Activated B cell treated with CpG ODN at 0.5 μM for 24 hours (primary cell): Measurements from ENCODE around the gene CCDC89. TPM values are rescaled to one million over a fixed set of nuclear protein-coding genes. Genes with fewer than 3 reads are reported as not detected.

ENCODE experiments used
- ATAC-seq: fragments of 200-7000 bp; cut with Tn5 transposase; one replicate; pipeline ENCODE4 v1.10.0; 2021; ENCODE audit warnings: low read depth, mild to moderate bottlenecking, moderate library complexity
- CTCF ChIA-PET: fragments of 350-600 bp; sonication (Branson Sonifier 250); formaldehyde crosslinking; loops from one replicate; lab custom pipeline; 2021; ENCODE audit warnings: antibody characterized with exemption; lab: Charles Lee
- POLR2A ChIA-PET: fragments of 350-600 bp; sonication (Branson Sonifier 250); formaldehyde crosslinking; loops from one replicate; lab custom pipeline; 2021; ENCODE audit warnings: antibody characterized with exemption; lab: Charles Lee
- DNase-seq: peaks from one replicate; pipeline ENCODE4 v3.0.0; 2022
- H3K27ac Mint-ChIP-seq: one replicate; pipeline ENCODE4 v1.8.0; 2020; ENCODE audit warnings: mixed read lengths
- H3K27me3 Mint-ChIP-seq: one replicate; pipeline ENCODE4 v1.8.0; 2021; ENCODE audit warnings: mixed read lengths
- H3K36me3 Mint-ChIP-seq: one replicate; pipeline ENCODE4 v1.8.0; 2021; ENCODE audit warnings: low read depth, mixed read lengths
- H3K4me1 Mint-ChIP-seq: one replicate; pipeline ENCODE4 v1.8.0; 2021; ENCODE audit warnings: mixed read lengths
- H3K4me3 Mint-ChIP-seq: one replicate; pipeline ENCODE4 v1.8.0; 2020; ENCODE audit warnings: mild to moderate bottlenecking, mixed read lengths
- H3K9me3 Mint-ChIP-seq: one replicate; pipeline ENCODE4 v1.8.0; 2020; ENCODE audit warnings: mixed read lengths
- intact Hi-C: fragments of 100-400 bp; cut with micrococcal nuclease; formaldehyde crosslinking; loops from one replicate; pipeline ENCODE4 v1.15.1; 2024
- total RNA-seq: library from RNA; stranded (reverse); gene quantifications from 2 replicates; pipeline ENCODE4 v1.2.3, GENCODE V29; 2022
- TF ChIP-seq, protein P1 (sequence below): fragments of 200-600 bp; IDR thresholded peaks from one replicate; pipeline ENCODE4 v1.8.0; 2022; ENCODE audit warnings: antibody characterized with exemption, mild to moderate bottlenecking

CCDC89 gene
- not detected in 2 replicates for total RNA-seq

GRCh38 chr11:85685820-85686459 is at the start of gene CCDC89:
Gene CCDC89, minus strand, starts transcription at chr11:85686195. Its CDS starts 65 bp downstream, at chr11:85686130.
- intact Hi-C loops, result no loop called here
- no peak for DNase-seq
- H3K9me3 Mint-ChIP-seq, result no peaks in the 10 kb centered on the region
- no peak within 1 kb of the TSS for H3K4me3 Mint-ChIP-seq
- POLR2A ChIA-PET, result no interaction called here
- H3K36me3 Mint-ChIP-seq, result no peaks in the 10 kb centered on the region
- TF ChIP-seq, protein P1, sequence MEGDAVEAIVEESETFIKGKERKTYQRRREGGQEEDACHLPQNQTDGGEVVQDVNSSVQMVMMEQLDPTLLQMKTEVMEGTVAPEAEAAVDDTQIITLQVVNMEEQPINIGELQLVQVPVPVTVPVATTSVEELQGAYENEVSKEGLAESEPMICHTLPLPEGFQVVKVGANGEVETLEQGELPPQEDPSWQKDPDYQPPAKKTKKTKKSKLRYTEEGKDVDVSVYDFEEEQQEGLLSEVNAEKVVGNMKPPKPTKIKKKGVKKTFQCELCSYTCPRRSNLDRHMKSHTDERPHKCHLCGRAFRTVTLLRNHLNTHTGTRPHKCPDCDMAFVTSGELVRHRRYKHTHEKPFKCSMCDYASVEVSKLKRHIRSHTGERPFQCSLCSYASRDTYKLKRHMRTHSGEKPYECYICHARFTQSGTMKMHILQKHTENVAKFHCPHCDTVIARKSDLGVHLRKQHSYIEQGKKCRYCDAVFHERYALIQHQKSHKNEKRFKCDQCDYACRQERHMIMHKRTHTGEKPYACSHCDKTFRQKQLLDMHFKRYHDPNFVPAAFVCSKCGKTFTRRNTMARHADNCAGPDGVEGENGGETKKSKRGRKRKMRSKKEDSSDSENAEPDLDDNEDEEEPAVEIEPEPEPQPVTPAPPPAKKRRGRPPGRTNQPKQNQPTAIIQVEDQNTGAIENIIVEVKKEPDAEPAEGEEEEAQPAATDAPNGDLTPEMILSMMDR, result no peak
- peaks cover 11% of the 10 kb centered on the region for H3K4me1 Mint-ChIP-seq
- CTCF ChIA-PET, result no interaction called here
- no peak for ATAC-seq
- H3K27me3 Mint-ChIP-seq, result peaks cover 7% of the 10 kb centered on the region
- no peak within 1 kb of the TSS for H3K27ac Mint-ChIP-seq

DNA sequence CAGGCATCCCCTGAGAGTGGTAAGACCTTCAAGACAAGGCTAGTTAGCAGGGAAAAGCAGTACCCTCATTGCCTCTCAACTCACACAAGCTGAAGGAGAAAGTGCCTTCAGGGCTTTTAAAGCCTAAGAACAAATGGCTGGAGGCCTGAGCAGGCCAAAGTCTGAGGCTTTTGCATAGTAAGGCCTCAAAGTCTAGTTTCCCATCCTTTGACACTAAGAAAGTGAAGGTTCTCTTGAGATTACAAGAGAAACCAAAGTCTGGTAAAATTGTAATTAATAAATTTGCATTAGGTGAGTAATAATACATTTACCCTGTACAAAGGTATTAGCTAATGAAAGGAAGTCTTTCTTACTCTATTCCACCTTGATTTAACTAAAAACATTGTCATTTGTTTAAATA is 47.0 kb upstream of the CCDC89 start:
- TF ChIP-seq, protein P1, result no peak
- H3K27me3 Mint-ChIP-seq, result no peaks in the 10 kb centered on the region
- POLR2A ChIA-PET, result no interaction called here

GRCh38 chr11:85726381-85726780 is 40.4 kb upstream of the CCDC89 start:
- no peaks in the 10 kb centered on the region for H3K9me3 Mint-ChIP-seq
- H3K27me3 Mint-ChIP-seq, result peaks cover 3% of the 10 kb centered on the region
- CTCF ChIA-PET, result no interaction called here
- H3K4me1 Mint-ChIP-seq, result no peaks in the 10 kb centered on the region
- H3K27ac Mint-ChIP-seq, result no peak overlapping the region
- DNase-seq (no peak), ATAC-seq (no peak)
- no peaks in the 10 kb centered on the region for H3K36me3 Mint-ChIP-seq
- intact Hi-C loops, result no loop called here
- TF ChIP-seq, protein P1, result no peak
- POLR2A ChIA-PET, result no interaction called here
- no peak overlapping the region for H3K4me3 Mint-ChIP-seq

More for the DNA sequence above, 47.0 kb upstream of the CCDC89 start:
- CTCF ChIA-PET, result no interaction called here
- Mint-ChIP-seq H3K36me3 (no peaks in the 10 kb centered on the region), H3K4me1 (peaks cover 3% of the 10 kb centered on the region), H3K9me3 (no peaks in the 10 kb centered on the region), H3K4me3 (no peak overlapping the region), H3K27ac (no peak overlapping the region)
- ATAC-seq (no peak), DNase-seq (no peak)
- intact Hi-C loops, result no loop called here

- H3K27ac Mint-ChIP-seq, result no peak overlapping the region
- ChIA-PET CTCF (interaction anchor here (0.9 kb wide), 1 partner anchor 10 kb away, joined by 3 read pairs; no protein-coding TSS in a partner anchor), POLR2A (no interaction called here)
- ATAC-seq (no peak), DNase-seq (no peak)
- intact Hi-C loops, result no loop called here
- H3K27me3 Mint-ChIP-seq, result peaks cover 4% of the 10 kb centered on the region
- TF ChIP-seq, protein P1, result no peak
- no peaks in the 10 kb centered on the region for H3K4me1 Mint-ChIP-seq
- no peak overlapping the region for H3K4me3 Mint-ChIP-seq
- H3K36me3 Mint-ChIP-seq, result no peaks in the 10 kb centered on the region
- no peaks in the 10 kb centered on the region for H3K9me3 Mint-ChIP-seq
These were observed 39.7 kb upstream of the CCDC89 start for GRCh38 chr11:85725510-85726258.

DNA sequence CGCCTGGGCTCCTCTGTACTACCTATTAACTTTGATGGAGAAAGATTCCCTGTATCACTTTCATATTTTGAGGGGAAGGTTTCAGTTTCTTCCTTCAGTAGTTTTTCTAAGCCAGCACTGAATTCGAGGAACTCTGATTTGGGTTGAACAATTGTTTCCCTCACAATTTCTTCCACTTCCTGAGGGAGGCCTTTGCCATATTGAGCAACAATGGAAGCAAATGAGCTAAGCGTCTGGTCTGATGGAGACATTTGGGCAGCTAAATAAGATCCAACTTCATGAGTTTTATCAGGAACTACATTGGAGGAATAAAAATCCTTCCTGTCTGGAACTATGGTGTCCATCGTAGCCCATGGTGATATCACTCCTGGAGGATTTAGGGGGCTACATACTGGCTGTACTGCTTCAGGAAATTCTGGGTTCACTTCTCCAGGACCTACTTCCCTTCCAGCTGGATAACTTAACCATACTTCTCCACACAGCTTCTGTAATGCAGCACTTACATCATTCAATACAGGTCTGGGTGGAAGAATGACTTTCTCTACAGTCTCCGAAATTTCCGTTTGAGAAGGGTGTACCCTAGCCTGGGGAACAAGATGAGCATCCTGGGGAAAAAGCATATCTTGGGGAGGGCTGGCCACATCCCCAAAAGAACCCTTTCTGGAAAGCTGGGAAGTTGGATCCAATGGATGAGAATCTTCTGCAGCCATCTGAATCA is 38.9 kb upstream of the CCDC89 start:
- no peaks in the 10 kb centered on the region for H3K4me1 Mint-ChIP-seq
- ChIA-PET CTCF (no interaction called here), POLR2A (no interaction called here)
- H3K4me3 Mint-ChIP-seq, result no peak overlapping the region
- intact Hi-C loops, result no loop called here
- H3K36me3 Mint-ChIP-seq, result no peaks in the 10 kb centered on the region
- no peaks in the 10 kb centered on the region for H3K9me3 Mint-ChIP-seq
- ATAC-seq, result no peak
- TF ChIP-seq, protein P1, result no peak
- H3K27me3 Mint-ChIP-seq, result peaks cover 6% of the 10 kb centered on the region
- no peak overlapping the region for H3K27ac Mint-ChIP-seq
- DNase-seq, result no peak
